OCI-LY7 (cell line): ENCODE results near the gene S100A9.

Experiments
- CTCF ChIP-seq: fragments of 200-600 bp; sonication (generic); conservative IDR thresholded peaks from 2 replicates; pipeline ENCODE4 v1.5.1; 2014; ENCODE audit warnings: mild to moderate bottlenecking, antibody characterized with exemption, low read length, moderate library complexity, mixed read lengths
- EZH2phosphoT487 ChIP-seq: fragments of 200-600 bp; sonication (generic); IDR thresholded peaks from 2 replicates; pipeline ENCODE4 v1.6.1; 2018; ENCODE audit warnings: low read depth, borderline replicate concordance, mild to moderate bottlenecking, mixed run types, antibody characterized with exemption, low read length, moderate library complexity, mixed read lengths

GRCh38 chr1:153343811-153344717 lies 13.6 kb upstream of the S100A9 start:
- TF ChIP-seq CTCF (no peak), EZH2phosphoT487 (no peak)
